Ramos (cell line): ENCODE results near the gene ZNF267.
"Not testable (repeated sequence)": the region's sequence is repeated elsewhere in the genome, so short reads cannot be mapped to it uniquely, and the experiment has no call there.

Experiments
- in situ Hi-C: fragments of 300-500 bp; cut with MboI; formaldehyde crosslinking; loops from one replicate; pipeline ENCODE4 v1.14.3; 2022; ENCODE audit warnings: low sequenced_read_pairs; ENCODE audit not compliant: unreplicated experiment

Gene ZNF267

GRCh38 chr16:31876951-31877828 is 3.6 kb downstream of the ZNF267 start:
- in situ Hi-C loops = loop anchor here (10.0 kb wide), 1 partner anchor 422 kb away; the partner anchor contains the start of gene ARMC5

- in situ Hi-C loops = loop anchor here (10.0 kb wide), 1 partner anchor 423 kb away; the partner anchor contains the start of gene ARMC5
Measured at GRCh38 chr16:31877876-31878642, 4.5 kb downstream of the ZNF267 start.

DNA sequence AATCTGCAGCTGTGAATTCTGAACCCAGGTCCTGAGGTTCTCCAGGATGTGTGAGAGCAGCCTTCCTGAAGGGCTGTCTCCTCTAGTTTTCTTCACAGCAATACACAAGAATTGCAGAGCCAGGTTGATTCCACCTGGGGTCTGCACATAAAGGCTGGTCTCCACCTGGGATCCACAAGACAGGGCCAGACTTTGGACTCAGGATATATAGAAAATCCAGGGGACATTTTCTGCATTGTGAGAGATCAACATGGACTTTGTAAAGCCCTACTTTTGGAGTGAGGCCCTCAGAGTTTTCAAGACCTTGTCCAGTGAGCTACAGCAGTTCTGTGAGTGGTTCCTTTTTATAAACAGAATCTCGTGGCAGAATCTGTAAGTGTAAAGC is 6.3 kb downstream of the ZNF267 start:
- in situ Hi-C loops = loop anchor here (10.0 kb wide), 1 partner anchor 425 kb away; the partner anchor contains the start of gene ARMC5

- in situ Hi-C loops = no loop called here
Measured at GRCh38 chr16:31880322-31880979, 6.8 kb downstream of the ZNF267 start.

- in situ Hi-C loops = no loop called here
Measured at GRCh38 chr16:31886227-31886626, 12.6 kb downstream of the ZNF267 start.

DNA sequence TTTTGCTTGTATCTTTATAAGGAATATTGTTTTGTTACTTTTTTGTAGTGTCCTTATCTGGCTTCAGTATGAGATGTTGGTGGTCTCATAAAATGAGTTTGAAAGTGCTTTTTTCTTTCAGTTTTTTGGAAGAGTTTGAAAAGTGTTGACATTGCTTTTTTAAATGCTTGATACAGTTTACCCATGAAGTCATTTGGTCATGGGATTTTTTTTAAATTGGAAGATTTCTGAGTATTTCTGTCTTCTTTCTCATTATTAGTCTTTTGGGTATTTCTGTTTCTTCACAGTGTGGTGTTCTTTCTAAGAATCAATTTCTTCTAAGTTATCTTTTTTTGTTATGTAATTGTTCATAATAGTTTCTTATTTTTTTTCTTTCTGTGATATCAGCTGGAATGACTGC is 15.1 kb downstream of the ZNF267 start:
- in situ Hi-C loops = no loop called here

- in situ Hi-C loops = not testable (repeated sequence)
Measured at GRCh38 chr16:31892111-31892510, 18.5 kb downstream of the ZNF267 start.

- in situ Hi-C loops = no loop called here
Measured at GRCh38 chr16:31893824-31894223, 20.2 kb downstream of the ZNF267 start.

GRCh38 chr16:31897283-31897682 is 23.7 kb downstream of the ZNF267 start:
- in situ Hi-C loops = no loop called here

DNA sequence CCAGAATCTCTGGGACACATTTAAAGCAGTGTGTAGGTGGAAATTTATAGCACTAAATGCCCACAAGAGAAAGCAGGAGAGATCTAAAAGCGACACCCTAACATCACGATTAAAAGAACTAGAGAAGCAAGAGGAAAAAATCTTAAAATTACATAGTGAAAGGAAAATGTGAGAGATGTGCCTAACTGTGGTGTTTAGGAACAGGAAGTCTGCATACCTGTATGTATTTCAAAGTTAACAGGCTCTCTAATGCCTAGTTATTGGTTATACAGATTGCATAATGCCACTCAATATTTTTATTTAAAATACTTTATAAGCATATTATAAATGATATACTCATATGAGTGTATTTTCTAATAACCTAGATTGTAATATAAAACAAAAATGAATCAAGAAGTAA is 25.9 kb downstream of the ZNF267 start:
- in situ Hi-C loops = no loop called here

DNA sequence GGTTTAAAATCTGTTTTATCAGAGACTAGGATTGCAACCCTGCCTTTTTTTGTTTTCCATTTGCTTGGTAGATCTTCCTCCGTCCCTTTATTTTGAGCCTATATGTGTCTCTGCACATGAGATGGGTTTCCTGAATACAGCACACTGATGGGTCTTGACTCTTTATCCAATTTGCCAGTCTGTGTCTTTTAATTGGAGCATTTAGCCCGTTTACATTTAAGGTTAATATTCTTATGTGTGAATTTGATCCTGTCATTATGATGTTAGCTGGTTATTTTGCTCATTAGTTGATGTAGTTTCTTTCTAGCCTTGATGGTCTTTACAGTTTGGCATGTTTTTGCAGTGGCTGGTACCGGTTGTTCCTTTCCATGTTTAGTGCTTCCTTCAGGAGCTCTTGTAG is 31.0 kb downstream of the ZNF267 start:
- in situ Hi-C loops = not testable (repeated sequence)

DNA sequence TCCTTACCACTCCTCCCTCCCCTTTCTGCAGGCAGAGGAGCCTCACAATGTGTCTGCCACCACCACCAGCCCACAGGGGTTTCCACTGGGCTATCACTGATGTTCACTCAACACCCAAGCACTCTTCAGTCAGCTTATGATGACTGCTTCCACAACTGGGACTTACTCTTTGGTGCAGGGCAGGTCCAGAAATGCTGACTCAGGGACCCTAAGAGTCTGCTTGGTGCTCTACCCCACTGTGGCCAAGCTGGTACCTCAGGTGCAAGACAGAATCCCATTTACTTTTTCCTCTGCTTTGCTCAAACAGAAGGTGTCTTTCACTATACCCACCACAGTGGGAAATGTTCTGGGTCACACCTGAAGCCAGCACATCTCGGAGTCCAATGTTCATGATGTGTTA is 40.1 kb downstream of the ZNF267 start:
- in situ Hi-C loops = no loop called here

GRCh38 chr16:31916056-31916488 is 42.5 kb downstream of the ZNF267 start:
- in situ Hi-C loops = no loop called here

DNA sequence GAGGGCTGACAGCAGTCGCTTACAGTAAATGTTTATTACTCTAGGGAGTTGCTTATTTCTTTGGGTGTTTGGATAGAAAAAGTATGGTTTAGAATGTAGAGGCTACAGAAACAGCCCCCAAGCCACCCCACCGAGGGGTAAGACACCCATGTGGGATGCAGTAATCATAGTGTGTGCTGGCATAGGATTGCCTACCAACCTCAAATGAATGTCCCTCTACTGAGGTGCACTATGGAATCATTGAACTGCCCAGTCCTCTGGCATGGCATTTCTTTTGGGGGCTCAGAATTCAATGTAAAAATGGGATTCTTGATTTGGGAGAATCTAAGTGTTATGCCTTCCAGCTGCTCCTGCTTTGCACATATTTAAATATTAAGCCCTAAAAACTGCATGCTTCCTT is 46.8 kb downstream of the ZNF267 start:
- in situ Hi-C loops = no loop called here

DNA sequence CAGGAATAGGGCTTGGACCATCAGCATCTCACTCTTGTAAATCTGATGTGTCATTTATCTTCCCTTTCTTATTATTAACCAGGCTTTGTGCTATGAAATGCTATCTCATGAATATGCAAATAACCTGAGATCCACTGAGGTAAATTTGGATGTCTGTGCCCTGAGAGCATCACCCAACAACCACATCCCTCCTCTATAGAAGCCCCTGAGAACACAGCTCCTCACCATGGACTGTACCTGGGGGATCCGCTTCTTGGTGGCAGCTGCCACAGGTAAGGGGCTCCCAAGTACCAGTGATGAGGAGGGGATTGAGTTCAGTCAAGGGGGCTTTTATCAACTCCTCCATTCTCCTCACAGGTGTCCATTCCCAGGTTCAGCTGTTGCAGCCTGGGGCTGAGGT is 78.2 kb downstream of the ZNF267 start:
- in situ Hi-C loops = not testable (repeated sequence)

- in situ Hi-C loops = not testable (repeated sequence)
Measured at GRCh38 chr16:31952206-31952605, 78.6 kb downstream of the ZNF267 start.

GRCh38 chr16:31956221-31956620 is 82.6 kb downstream of the ZNF267 start:
- in situ Hi-C loops = not testable (repeated sequence)

GRCh38 chr16:31960186-31960910 is 86.7 kb downstream of the ZNF267 start:
- in situ Hi-C loops = not testable (repeated sequence)
